SK-N-SH (cell line): Measurements from ENCODE around the gene ZNF784.

Experiments
- CTCF ChIP-seq: fragments of 200-600 bp; sonication (generic); IDR thresholded peaks from 2 replicates; pipeline ENCODE4 v1.6.1; 2017; ENCODE audit warnings: antibody characterized with exemption, mild to moderate bottlenecking, moderate library complexity
- EP300 ChIP-seq, 2 experiments: IDR thresholded peaks; 2 replicates each; pipeline versions ENCODE4 v1.4.0 to v1.6.1; 2012; ENCODE audit warnings: borderline replicate concordance in 1 of 2, low read depth in 1 of 2, low read length in 1 of 2
- EZH2phosphoT487 ChIP-seq: fragments of 200-600 bp; sonication (generic); IDR thresholded peaks from 2 replicates; pipeline ENCODE4 v1.6.1; 2017; ENCODE audit warnings: low read depth, mixed run types, mild to moderate bottlenecking, antibody characterized with exemption, moderate library complexity, borderline replicate concordance
- FOSL2 ChIP-seq: IDR thresholded peaks from 2 replicates; pipeline ENCODE4 v1.4.0; 2012; ENCODE audit warnings: low read depth, mild to moderate bottlenecking, moderate library complexity, borderline replicate concordance
- FOXJ3 ChIP-seq: sonication (generic); formaldehyde crosslinking; IDR thresholded peaks from 2 replicates; pipeline ENCODE4 v1.5.1; 2020; ENCODE audit warnings: mild to moderate bottlenecking, missing genetic modification reagents
- JUND ChIP-seq: IDR thresholded peaks from 2 replicates; pipeline ENCODE4 v1.4.0; 2012
- MXI1 ChIP-seq: IDR thresholded peaks from 2 replicates; pipeline ENCODE4 v1.6.1; 2012; ENCODE audit warnings: mild to moderate bottlenecking, low read depth, low read length, improper control_type of control experiment
- POLR2AphosphoS5 ChIP-seq: IDR thresholded peaks from 2 replicates; pipeline ENCODE4 v1.6.1; 2012; ENCODE audit warnings: low read depth, low read length
- RAD21 ChIP-seq: IDR thresholded peaks from 2 replicates; pipeline ENCODE4 v1.6.1; 2012; ENCODE audit warnings: mild to moderate bottlenecking, low read length
- RFX5 ChIP-seq: IDR thresholded peaks from 2 replicates; pipeline ENCODE4 v1.6.1; 2012; ENCODE audit warnings: mild to moderate bottlenecking, improper control_type of control experiment, low read length
- SIN3A ChIP-seq: IDR thresholded peaks from 2 replicates; pipeline ENCODE4 v1.6.1; 2012; ENCODE audit warnings: low read depth, mild to moderate bottlenecking, low read length, moderate library complexity, borderline replicate concordance
- SMC3 ChIP-seq: IDR thresholded peaks from 2 replicates; pipeline ENCODE4 v1.6.1; 2012; ENCODE audit warnings: low read depth, low read length, improper control_type of control experiment
- TCF12 ChIP-seq: IDR thresholded peaks from 2 replicates; pipeline ENCODE4 v1.4.0; 2012
- USF2 ChIP-seq: fragments of 150-350 bp; IDR thresholded peaks from 2 replicates; pipeline ENCODE4 v1.6.1; 2017; ENCODE audit warnings: antibody characterized with exemption, low read length, low read depth, borderline replicate concordance

GRCh38 chr19:55644191-55644833, 19.9 kb upstream of the ZNF784 start:
- TF ChIP-seq RAD21 = no peak
- TF ChIP-seq CTCF = no peak
- TF ChIP-seq USF2 = no peak
- TF ChIP-seq FOSL2 = no peak
- TF ChIP-seq TCF12 = no peak
- no peak for TF ChIP-seq EZH2phosphoT487
- TF ChIP-seq EP300 (IDR thresholded peaks at IDR 0.05; ENCODE audit: borderline replicate concordance in 1 of 2, low read depth in 1 of 2, low read length in 1 of 2) = no peak
- TF ChIP-seq JUND = no peak
- TF ChIP-seq RFX5 = no peak
- TF ChIP-seq SMC3 = no peak
- peak; percentile 23; the same call in 1 of the 2 replicates for TF ChIP-seq POLR2AphosphoS5
- TF ChIP-seq MXI1 = no peak
- no peak for TF ChIP-seq SIN3A
- TF ChIP-seq FOXJ3 = no peak
